ENCODE measurements around the gene IP6K3.

The IP6K3 gene

GRCh38 chr6:33720998-33721397, 25.7 kb downstream of the IP6K3 start:
- no peak for DNase-seq

- DNase-seq, result no peak
Measured at GRCh38 chr6:33719326-33719987, 27.2 kb downstream of the IP6K3 start.

GRCh38 chr6:33718713-33719112, 28.0 kb downstream of the IP6K3 start:
- no peak for DNase-seq

- no peak for DNase-seq
Measured at GRCh38 chr6:33717934-33718455, 28.7 kb downstream of the IP6K3 start.

GRCh38 chr6:33716890-33717632, 29.6 kb downstream of the IP6K3 start:
- DNase-seq, result no peak

GRCh38 chr6:33716379-33716778, 30.3 kb downstream of the IP6K3 start:
- DNase-seq, result no peak

- no peak for DNase-seq
Measured at GRCh38 chr6:33714385-33715040, 32.2 kb downstream of the IP6K3 start.

- DNase-seq, result no peak
Measured at GRCh38 chr6:33713786-33714185, 32.9 kb downstream of the IP6K3 start.

GRCh38 chr6:33712914-33713313, 33.8 kb downstream of the IP6K3 start:
- DNase-seq, result no peak

GRCh38 chr6:33711140-33712129, 35.3 kb downstream of the IP6K3 start, which contains the start of gene UQCC2:
Gene UQCC2 (minus strand): TSS chr6:33711700. CDS start chr6:33711686, 14 bp downstream.
- DNase-seq, result peak; percentile 97

- no peak for DNase-seq
Measured at GRCh38 chr6:33710296-33711121, 36.2 kb downstream of the IP6K3 start.

- no peak for DNase-seq
Measured at GRCh38 chr6:33709605-33710295, 37.0 kb downstream of the IP6K3 start.

GRCh38 chr6:33708516-33709204, 38.0 kb downstream of the IP6K3 start:
- DNase-seq, result no peak

- DNase-seq, result no peak
Measured at GRCh38 chr6:33707771-33708170, 38.9 kb downstream of the IP6K3 start.

- no peak for DNase-seq
Measured at GRCh38 chr6:33705955-33706725, 40.6 kb downstream of the IP6K3 start.

- DNase-seq, result no peak
Measured at GRCh38 chr6:33705268-33705885, 41.3 kb downstream of the IP6K3 start.

GRCh38 chr6:33704215-33705066, 42.3 kb downstream of the IP6K3 start:
- DNase-seq, result no peak

Data from activated CD4-positive, alpha-beta T cell treated with anti-CD3 and anti-CD28 coated beads, Interleukin-2, amount 50 U/mL, for 16 hours (primary cell).